HepG2 (cell line): Measurements from ENCODE around the gene ATP23. TPM values are rescaled to one million over a fixed set of nuclear protein-coding genes. Genes with fewer than 3 reads are reported as not detected.

Experiments used
- ATF2 ChIP-seq: sonication (generic); formaldehyde crosslinking; IDR thresholded peaks from 2 replicates; pipeline ENCODE4 v1.4.0; 2020; ENCODE audit warnings: missing genetic modification reagents
- BRCA1 ChIP-seq: sonication (generic); formaldehyde crosslinking; IDR thresholded peaks from 2 replicates; pipeline ENCODE4 v1.4.0; 2020; ENCODE audit warnings: missing genetic modification reagents
- CBFB ChIP-seq: sonication (generic); formaldehyde crosslinking; IDR thresholded peaks from 2 replicates; pipeline ENCODE4 v1.4.0; 2020; ENCODE audit warnings: missing genetic modification reagents
- HMG20B ChIP-seq: conservative IDR thresholded peaks from 2 replicates; pipeline ENCODE4 v1.6.1; 2016; ENCODE audit warnings: missing genetic modification reagents, missing compliant biosample characterization
- MED8 ChIP-seq: sonication (generic); formaldehyde crosslinking; IDR thresholded peaks from 2 replicates; pipeline ENCODE4 v1.8.1; 2023; ENCODE audit warnings: mild to moderate bottlenecking, missing genetic modification reagents; ENCODE audit not compliant: insufficient replicate concordance
- MTF1 ChIP-seq: sonication (generic); formaldehyde crosslinking; IDR thresholded peaks from 2 replicates; pipeline ENCODE4 v1.5.0; 2020; ENCODE audit warnings: missing genetic modification reagents
- MXD1 ChIP-seq: sonication (generic); formaldehyde crosslinking; IDR thresholded peaks from 2 replicates; pipeline ENCODE4 v1.4.0; 2020; ENCODE audit warnings: mild to moderate bottlenecking, missing genetic modification reagents
- MXD4 ChIP-seq: IDR thresholded peaks from 2 replicates; pipeline ENCODE4 v1.6.1; 2016; ENCODE audit warnings: mild to moderate bottlenecking, missing biosample characterization, missing genetic modification reagents
- NFRKB ChIP-seq: fragments of 450-650 bp; IDR thresholded peaks from 2 replicates; pipeline ENCODE4 v1.6.1; 2017
- PHF5A ChIP-seq: IDR thresholded peaks from one replicate; pipeline ENCODE4 v1.6.1; 2018; ENCODE audit warnings: low read depth, missing genetic modification reagents; ENCODE audit not compliant: unreplicated experiment
- PPARG ChIP-seq: conservative IDR thresholded peaks from 2 replicates; pipeline ENCODE4 v1.6.1; 2016; ENCODE audit warnings: missing biosample characterization, missing genetic modification reagents
- RBM39 ChIP-seq: fragments of 200-400 bp; formaldehyde crosslinking; IDR thresholded peaks from one replicate; pipeline ENCODE4 v1.6.1; 2018; ENCODE audit warnings: antibody characterized with exemption, mild to moderate bottlenecking, low read depth, low read length; ENCODE audit not compliant: poor library complexity, severe bottlenecking
- SNAPC4 ChIP-seq: sonication (generic); formaldehyde crosslinking; IDR thresholded peaks from 2 replicates; pipeline ENCODE4 v1.4.0; 2020; ENCODE audit warnings: mild to moderate bottlenecking, missing genetic modification reagents
- SOX6 ChIP-seq, 2 experiments: fragments of 450-650 bp in 1 of 2; sonication (generic) in 1 of 2; formaldehyde crosslinking in 1 of 2; IDR thresholded peaks; 2 replicates each; pipeline versions ENCODE4 v1.4.0 to v1.6.1; 2017 to 2020; ENCODE audit warnings: antibody characterized with exemption in 1 of 2, mild to moderate bottlenecking in 1 of 2, missing genetic modification reagents in 1 of 2
- TBX3 ChIP-seq: fragments of 450-650 bp; IDR thresholded peaks from 2 replicates; pipeline ENCODE4 v1.6.1; 2017; ENCODE audit warnings: antibody characterized with exemption, mild to moderate bottlenecking, inconsistent platforms, borderline replicate concordance
- U2AF2 ChIP-seq: fragments of 200-400 bp; formaldehyde crosslinking; IDR thresholded peaks from 2 replicates; pipeline ENCODE4 v1.6.1; 2017; ENCODE audit warnings: low read depth, mild to moderate bottlenecking, low read length
- YEATS2 ChIP-seq: sonication (generic); formaldehyde crosslinking; IDR thresholded peaks from 2 replicates; pipeline ENCODE4 v1.4.0; 2020; ENCODE audit warnings: missing genetic modification reagents, borderline replicate concordance
- ZFP1 ChIP-seq: IDR thresholded peaks from 2 replicates; pipeline ENCODE4 v1.6.1; 2016
- ZMAT5 ChIP-seq: sonication (generic); formaldehyde crosslinking; IDR thresholded peaks from 2 replicates; pipeline ENCODE4 v1.5.0; 2020; ENCODE audit warnings: mild to moderate bottlenecking, low read depth, missing genetic modification reagents, borderline replicate concordance
- ZNF136 ChIP-seq: sonication (generic); formaldehyde crosslinking; IDR thresholded peaks from 2 replicates; pipeline ENCODE4 v1.8.1; 2022; ENCODE audit warnings: low read depth, mild to moderate bottlenecking, moderate library complexity, missing genetic modification reagents
- ZNF335 ChIP-seq: sonication (generic); formaldehyde crosslinking; IDR thresholded peaks from 2 replicates; pipeline ENCODE4 v1.4.0; 2020; ENCODE audit warnings: missing genetic modification reagents
- ZNF44 ChIP-seq: sonication (generic); formaldehyde crosslinking; IDR thresholded peaks from 2 replicates; pipeline ENCODE4 v1.5.1; 2020; ENCODE audit warnings: mild to moderate bottlenecking, missing genetic modification reagents
- ZNF577 ChIP-seq: sonication (generic); formaldehyde crosslinking; IDR thresholded peaks from 2 replicates; pipeline ENCODE4 v1.4.0; 2020; ENCODE audit warnings: mild to moderate bottlenecking, low read depth, missing genetic modification reagents, borderline replicate concordance
- ZNF670 ChIP-seq: sonication (generic); formaldehyde crosslinking; IDR thresholded peaks from 2 replicates; pipeline ENCODE4 v1.8.0; 2022; ENCODE audit warnings: mild to moderate bottlenecking, missing genetic modification reagents, borderline replicate concordance
- polyA plus RNA-seq, 8 experiments: library from polyadenylated mRNA; depleted of rRNA in 3 of 8; stranded (reverse) in 7 of 8; unstranded in 1 of 8; fragments of >200 nt; fragmentation: Illumina TruSeq in 4 of 8; extraction: Trizol in 4 of 8; gene quantifications; 2 replicates each; pipeline versions ENCODE4 v1.2.1 to v1.2.3, GENCODE V29; 2011 to 2016; ENCODE audit warnings: low read depth in 4 of 8, missing spikeins in 1 of 8, mixed read lengths in 1 of 8; ENCODE audit not compliant: insufficient read depth in 1 of 8
- total RNA-seq, 5 experiments: library from RNA; depleted of rRNA; stranded (reverse); fragments of >200 nt; fragmentation: Illumina TruSeq; extraction: Trizol; gene quantifications; 2 replicates each; pipeline ENCODE4 v1.2.3, GENCODE V29; 2016; ENCODE audit warnings: low read depth in 1 of 5

ATP23 gene
- total and polyA plus RNA-seq, 2 of the 13 experiments (the other 11 are each of a cell fraction or from before 2014, with no cell fraction given) = 12.1 to 14.7 TPM

- TF ChIP-seq RBM39 (no peak), ZNF670 (CRISPR knock-in tag) (no peak), PHF5A (peak; percentile 55), MED8 (CRISPR knock-in tag) (no peak), PPARG (CRISPR knock-in tag) (no peak; the same call in 1 of the 2 replicates), ZNF577 (CRISPR knock-in tag) (no peak), MXD1 (CRISPR knock-in tag) (no peak), ZMAT5 (CRISPR knock-in tag) (no peak), U2AF2 (0 out of 2 replicates have a peak, but pooled peaks have one; percentile 31), ZNF136 (no peak), MXD4 (CRISPR knock-in tag) (peak; percentile 53; the same call in 1 of the 2 replicates), CBFB (CRISPR knock-in tag) (peak; percentile 54; the same call in 1 of the 2 replicates), TBX3 (no peak), BRCA1 (no peak), YEATS2 (CRISPR knock-in tag) (peak; percentile 87; the same call in 1 of the 2 replicates), MTF1 (no peak), ZNF44 (0 out of 2 replicates have a peak, but pooled peaks have one; percentile 64), ZNF335 (CRISPR knock-in tag) (peak; percentile 68), HMG20B (no peak), SNAPC4 (no peak), ZFP1 (CRISPR knock-in tag) (0 out of 2 replicates have a peak, but pooled peaks have one; percentile 34), SOX6 (IDR thresholded peaks at IDR 0.05) (no peak), SOX6 (CRISPR knock-in tag; IDR thresholded peaks at IDR 0.05) (peak; percentile 28; the same call in 1 of the 2 replicates), ATF2 (CRISPR knock-in tag) (no peak), NFRKB (no peak)
These were observed 5.4 kb upstream of the ATP23 start (continued) for GRCh38 chr12:57935839-57936512.
